Endometrial microvascular endothelial cells (primary cell): ENCODE data around the gene FAM72A. TPM values are rescaled to one million over a fixed set of nuclear protein-coding genes. Genes with fewer than 3 reads are reported as not detected.
"Not testable (repeated sequence)": the region's sequence is repeated elsewhere in the genome, so short reads cannot be mapped to it uniquely, and the experiment has no call there.

Experiments used
- in situ Hi-C: cut with HindIII; loops from 2 replicates; pipeline ENCODE4 v1.10.0; 2017; ENCODE audit warnings: low sequenced_read_pairs, low pct_unique_long_range_greater_than_20kb; ENCODE audit errors: inconsistent ontology term
- total RNA-seq: library from RNA; depleted of rRNA; stranded (reverse); fragments of >200 nt; gene quantifications from one replicate; pipeline ENCODE4 v1.2.3, GENCODE V29; 2015; ENCODE audit errors: inconsistent ontology term

The FAM72A gene
- total RNA-seq, 1 donor from 2014 or later: 5.5 TPM

- in situ Hi-C loops: not testable (repeated sequence)
These were observed 16.1 kb upstream of the FAM72A start for GRCh38 chr1:206218765-206219164.

DNA sequence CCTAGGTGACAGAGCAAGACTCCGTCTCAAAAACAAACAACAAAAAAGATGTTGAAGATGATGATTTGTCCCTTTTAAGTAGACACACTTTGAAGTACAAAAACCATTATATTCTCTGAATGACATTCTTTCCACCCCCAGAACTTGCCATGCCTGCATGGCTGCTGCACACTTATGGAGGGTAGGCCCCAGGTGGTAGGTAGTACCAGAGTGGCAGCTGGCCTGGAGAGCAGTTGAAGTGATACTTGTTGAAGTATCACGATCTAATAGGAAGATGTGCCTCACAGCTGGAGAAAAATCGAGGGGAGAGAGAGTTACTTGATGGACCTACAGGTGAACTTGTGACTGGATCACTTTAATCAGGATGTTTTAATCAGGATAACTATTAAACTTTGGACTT lies 15.6 kb upstream of the FAM72A start:
- in situ Hi-C loops: not testable (repeated sequence)

DNA sequence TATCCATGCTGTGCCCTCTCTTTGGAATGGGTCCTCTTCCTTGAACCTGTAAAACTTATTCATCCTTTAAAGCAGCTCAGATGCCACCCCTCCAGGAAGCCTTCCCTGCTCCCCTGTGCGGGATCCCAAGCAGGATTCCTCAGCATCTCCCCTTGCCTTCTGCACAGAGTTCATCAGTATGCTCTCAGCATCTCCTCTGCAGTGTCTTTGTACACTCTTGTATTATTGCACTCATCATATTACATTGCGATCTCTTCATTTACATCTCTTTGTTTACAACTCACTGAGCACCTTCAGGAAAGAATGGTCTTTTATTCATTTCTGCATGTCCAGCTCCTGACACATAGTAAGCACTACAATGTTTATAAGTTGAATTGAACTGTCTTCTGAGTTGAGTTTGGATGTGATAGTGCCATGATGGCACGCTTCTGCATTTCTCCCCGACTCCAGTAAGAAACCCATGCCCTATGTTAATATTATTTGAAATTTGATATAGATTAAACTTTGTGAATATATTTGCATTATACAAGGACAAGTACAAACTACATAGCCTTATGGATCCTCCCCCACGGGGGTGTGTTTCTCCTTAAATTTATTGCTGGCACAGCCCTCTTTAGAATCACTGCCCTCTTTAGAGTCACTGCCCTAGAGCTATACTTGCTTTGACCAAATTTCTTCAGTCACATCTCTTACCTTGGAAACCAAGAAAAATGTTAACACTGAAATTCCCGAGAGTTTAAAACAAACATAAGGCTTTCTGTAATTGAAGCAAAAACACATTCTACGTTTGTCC lies 13.2 kb upstream of the FAM72A start:
- in situ Hi-C loops: not testable (repeated sequence)

DNA sequence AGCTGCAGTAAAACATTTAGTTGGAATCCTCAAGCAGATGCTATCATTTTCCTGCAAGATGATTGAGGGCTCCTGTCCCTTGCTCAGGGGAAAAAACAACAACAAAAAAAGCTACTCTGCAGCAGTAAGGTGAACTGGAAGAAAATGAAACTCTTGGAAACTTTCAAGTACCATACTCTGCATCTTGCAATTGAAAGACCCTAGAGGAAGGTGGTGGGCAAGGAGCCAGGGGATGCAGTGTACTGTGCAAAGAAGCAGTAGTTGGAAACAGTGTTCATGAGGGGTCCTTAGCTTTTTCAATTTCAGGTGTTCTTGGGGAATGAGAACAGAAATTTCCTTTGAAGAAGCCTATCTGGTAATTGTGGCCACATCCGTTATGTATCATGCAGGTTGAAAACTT lies 8.2 kb upstream of the FAM72A start:
- in situ Hi-C loops: not testable (repeated sequence)

- in situ Hi-C loops: not testable (repeated sequence)
These were observed 2.9 kb upstream of the FAM72A start for GRCh38 chr1:206205569-206205968.

GRCh38 chr1:206204871-206205270 lies 2.2 kb upstream of the FAM72A start:
- in situ Hi-C loops: not testable (repeated sequence)

DNA sequence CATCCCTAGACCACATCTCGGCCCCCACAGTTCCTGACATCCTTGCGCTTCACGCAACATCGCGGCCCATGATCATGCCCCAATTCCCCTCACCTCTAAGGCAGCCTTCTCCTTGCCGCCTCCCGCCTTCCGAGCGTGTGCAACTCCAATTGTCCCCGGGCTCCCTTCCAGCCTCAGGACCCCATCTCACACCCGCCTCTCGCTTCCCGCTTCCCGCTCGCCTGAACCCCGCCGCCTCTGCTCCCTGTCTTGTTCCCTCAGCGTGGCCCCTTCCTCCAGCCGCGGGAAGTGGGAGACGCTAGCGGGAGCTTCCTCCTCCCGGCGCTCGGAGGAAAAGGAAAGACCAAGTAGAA lies 1.5 kb upstream of the FAM72A start:
- in situ Hi-C loops: not testable (repeated sequence)

DNA sequence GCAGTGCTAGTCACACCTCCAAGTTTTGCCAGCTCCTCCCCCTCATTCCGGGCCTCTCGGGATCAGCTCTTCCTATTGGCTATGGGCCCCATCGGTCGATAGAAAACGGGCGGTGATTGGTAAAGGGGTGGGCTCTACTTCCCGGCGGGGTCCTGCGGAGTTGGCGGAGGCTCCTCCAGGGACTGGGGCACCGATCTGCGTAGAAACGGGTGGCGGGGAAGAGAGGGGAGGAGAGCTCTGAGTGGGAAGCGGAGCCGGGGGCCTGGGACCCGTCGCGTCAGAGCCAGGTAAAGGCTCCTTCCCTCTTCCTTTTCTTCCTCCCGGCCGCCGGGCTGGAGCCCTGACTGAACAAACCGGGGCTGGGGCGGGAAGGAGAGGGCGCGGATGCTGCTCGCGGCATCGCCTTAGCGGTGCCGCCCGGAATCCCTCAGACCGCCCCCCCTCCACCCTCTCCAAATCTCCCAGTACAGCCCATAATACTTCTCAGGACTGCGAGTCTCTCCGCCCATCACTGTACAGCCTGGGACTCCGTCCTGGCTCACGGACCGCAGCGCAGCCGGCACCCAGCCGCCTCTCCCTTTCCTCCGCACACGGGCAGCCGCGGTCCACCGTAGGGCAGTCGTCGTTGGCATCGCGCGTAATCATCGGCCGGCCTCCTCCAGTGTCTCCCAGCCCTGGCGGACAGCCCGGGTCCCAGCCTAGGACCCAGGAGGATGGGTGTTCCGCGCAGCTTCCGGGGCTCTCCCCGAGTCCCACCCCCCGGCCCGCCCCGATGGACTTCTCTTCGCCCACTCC lies 922 bp upstream of the FAM72A start, which contains the start of gene SRGAP2:
TSS of gene SRGAP2 (plus strand) at position 178 of the 795 bp plus-strand sequence. CDS start 2,430 bp downstream, outside the sequence.
- in situ Hi-C loops: not testable (repeated sequence)

GRCh38 chr1:206196748-206197424 lies 5.8 kb downstream of the FAM72A start:
- in situ Hi-C loops: not testable (repeated sequence)

DNA sequence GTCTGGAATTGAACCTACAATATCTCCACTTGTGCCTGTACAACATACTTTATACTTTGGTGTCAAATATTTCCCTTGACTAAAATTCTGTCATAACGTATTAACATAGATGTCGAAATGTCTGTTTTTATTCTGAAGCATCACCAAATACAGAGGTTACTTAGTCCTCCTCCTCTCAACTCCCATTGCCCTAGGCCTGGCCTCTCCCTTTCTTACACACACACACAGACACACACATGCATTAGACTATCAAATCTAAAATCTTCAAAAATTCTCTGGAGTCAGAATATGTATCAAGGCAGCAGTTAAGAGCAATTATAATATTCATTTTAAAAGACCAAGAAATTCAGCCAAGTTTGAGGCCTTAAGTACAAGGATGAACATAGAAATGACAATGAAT lies 7.5 kb downstream of the FAM72A start:
- in situ Hi-C loops: not testable (repeated sequence)

GRCh38 chr1:206186826-206187225 lies 15.8 kb downstream of the FAM72A start:
- in situ Hi-C loops: not testable (repeated sequence)

DNA sequence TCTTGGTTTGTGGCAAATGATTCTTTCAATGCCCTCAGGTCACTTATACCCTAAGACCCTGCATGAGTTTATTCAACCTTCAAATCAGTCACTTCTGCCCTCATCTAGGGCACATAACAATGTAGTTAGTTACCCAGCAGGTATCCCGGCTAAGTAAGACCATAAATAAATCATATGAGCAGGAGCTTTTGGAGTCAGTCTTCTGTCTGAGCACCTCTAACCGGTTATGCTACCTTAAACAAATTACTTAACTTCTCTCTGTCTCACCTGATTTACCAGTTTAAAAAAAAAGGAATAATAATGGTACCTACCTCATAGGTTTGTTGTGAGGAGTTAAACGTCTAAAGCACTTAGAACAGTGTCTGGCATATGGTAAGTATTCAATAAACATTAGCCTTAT lies 16.9 kb downstream of the FAM72A start:
- in situ Hi-C loops: not testable (repeated sequence)

DNA sequence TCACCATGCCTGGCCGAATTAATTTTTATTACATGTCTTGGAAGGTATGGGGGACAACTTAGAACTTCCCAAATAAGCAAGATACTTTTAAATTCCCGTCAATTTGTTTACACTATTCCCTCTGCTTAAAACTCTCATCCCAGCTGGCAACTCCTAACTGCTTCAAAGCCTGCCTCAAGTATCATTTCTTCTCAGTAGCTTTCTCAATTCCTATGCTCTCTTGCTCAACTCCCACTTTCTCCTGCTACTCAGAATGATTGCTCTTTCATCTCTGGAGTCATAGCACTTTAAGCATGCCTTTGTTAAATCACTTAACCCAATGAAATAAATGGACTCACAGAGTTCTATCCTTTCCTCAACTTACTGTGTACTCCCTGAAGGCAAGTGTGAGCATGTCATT lies 18.9 kb downstream of the FAM72A start:
- in situ Hi-C loops: not testable (repeated sequence)

DNA sequence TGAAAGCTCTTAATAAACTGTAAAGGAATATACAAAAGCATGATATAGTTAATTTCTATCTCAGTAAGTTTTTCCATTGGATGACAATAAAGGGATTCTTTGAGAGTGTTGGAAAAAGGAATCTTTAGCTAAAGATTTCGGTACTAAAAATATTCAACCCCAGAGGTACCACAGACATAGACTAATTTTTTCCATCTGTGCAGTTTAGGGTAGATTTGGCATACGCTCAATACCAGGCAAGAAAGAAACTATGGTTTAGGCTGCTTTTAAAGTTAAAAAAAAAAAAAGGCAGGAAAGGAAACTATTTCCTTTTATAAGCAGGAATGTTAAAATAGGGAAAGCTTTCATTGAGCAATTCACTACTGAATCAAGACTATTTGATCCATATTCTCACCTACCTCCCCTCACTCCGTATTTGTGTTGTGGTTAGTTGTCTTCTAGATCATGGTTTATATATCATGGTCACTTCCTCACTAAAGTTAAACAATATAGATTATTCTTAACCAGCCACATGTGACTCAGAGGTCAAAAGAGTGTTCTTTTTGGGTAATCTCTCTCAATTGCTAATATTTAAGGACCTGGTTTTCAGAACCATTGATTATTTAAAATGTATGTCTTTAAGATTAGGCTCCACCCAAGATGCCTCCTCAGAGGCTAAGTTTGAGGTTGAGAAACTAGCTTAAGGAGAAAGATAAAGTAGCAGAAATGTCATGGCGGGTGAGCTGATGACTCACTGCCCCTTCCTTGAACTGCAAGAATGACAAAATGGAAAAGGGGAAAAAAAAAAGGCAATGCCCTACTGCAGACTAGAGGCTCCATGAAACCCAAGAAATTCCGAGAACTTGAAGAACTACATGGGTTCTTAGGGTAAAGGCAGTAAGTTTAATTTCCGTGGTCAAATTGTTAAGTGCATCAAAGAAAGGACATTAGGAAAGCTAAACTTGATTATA lies 20.0 kb downstream of the FAM72A start:
- in situ Hi-C loops: not testable (repeated sequence)

DNA sequence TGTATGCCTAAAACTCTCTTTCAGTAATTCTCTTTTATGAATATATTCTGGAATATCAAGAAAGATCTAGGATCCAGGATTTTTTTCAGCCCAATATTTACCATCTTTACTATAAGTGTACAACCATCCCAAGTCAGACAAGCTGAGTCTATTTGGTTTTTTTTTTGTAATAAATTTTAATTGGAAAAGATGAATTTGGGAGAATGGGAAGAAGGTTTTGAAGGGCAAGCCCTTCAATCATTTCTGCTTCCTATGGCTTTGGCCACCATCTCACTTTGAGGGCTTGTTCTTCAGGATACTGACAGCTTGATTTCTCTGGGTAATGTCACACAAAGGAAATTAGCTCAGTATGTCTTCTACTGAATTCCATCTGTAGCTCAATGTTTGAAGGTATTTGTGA lies 23.0 kb downstream of the FAM72A start:
- in situ Hi-C loops: not testable (repeated sequence)

DNA sequence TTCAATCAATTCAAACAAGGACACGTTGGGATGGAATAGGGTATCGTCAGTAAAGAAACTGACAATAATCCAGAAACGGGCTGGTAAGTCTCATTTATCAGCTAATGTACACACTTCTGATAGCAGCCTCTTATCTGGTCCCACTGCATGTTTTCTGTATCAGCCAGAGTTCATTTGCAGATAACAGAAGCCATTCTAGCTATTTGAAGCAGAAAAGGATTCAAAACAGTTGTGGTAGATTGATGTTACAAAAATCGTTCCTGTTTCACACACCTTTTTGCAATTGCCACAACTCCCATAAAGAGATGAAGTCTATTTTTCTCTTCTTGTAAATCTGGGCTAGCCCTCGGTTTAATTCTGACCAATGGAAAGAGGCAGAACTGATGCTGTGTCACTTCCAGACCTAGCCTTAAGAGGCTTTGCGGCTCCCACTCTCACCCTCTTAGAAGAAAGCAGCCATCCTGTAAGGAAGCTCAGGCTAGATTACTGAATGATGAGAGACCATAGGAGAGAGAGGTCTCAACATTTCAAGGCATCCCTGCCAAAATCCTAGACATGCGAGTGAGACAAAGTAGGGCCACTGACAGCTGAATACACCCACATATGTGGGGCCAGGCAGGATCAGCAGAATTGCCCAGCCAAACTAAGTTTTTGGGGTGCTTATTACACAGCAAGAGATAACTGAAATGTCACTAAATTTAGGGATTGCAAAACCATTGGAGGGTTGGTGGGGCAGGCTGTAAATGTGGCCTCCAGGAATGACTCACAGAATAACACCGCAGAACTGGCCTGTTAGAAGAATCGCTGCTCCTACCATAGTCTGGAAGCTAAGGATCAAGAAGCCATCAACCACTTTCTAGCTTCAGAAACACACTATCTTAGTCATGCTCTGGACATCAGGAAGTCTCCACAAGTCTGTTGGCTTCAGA lies 24.3 kb downstream of the FAM72A start:
- in situ Hi-C loops: not testable (repeated sequence)

DNA sequence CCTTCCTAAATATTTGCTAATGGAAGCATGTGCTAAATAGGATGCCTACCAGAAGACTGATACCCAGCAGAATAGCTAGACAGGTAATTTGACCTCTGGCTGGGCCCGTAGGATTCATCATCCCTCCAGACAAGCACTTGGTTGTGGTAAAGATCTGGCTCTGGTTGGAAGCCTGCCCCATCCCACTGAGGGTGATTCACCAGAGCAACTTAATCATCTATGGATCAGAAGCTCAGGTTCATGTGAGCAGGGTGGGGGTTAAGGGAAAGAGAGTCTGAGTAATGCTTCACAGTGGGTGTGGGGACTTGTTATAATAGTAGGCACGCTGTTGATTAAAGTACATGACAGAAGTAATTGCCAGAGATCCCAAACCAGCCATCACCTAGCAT lies 26.5 kb downstream of the FAM72A start:
- in situ Hi-C loops: not testable (repeated sequence)
